ENCODE results near the gene FAM83G.

The FAM83G gene

DNA sequence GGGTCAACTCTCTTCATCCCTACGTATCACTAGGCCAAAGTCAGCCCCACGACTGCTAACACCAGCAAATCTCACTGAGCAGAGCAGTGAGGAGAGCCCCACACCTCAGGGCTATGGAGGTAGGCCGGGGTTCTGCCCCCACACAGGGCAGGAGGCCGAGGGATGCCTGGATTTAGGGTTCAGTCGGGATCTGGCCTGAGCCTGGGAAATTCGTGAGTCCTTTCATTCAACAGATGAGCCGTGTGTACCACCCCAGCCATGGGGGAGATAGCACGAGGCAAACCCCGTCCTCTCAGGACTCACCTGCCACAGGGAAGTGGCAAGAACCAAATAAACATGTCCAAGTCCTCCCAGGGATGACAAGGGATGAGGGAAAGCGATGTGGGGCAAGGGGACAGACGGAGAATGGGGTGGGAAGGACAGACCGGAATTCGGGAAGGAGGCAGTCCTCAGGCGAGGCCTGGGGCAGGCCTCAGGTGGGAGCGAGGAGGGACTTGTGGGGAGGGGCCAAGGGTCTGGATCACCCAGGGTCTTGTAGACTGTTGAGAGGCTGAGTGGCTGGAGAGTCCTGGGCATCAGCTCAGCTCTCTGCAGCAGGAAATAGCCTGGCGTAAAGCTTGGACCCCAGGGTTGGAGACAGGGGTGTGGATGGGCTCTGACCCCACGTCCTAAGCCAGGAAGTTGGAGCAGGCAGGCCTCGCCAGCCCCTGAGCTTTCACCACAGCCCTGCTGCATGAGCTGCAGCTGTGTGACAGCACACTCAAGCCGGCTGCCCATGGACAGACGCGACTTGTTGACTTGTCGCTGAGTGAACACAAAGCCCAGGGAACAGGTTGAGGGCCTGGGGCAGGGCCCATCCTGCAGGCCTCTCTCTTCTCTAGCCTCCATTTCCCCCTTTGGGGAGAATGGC lies 7.9 kb upstream of the FAM83G start:
- no peak overlapping the region for H3K4me3 ChIP-seq (ENCODE audit: low read length)
- TF ChIP-seq, protein P1, sequence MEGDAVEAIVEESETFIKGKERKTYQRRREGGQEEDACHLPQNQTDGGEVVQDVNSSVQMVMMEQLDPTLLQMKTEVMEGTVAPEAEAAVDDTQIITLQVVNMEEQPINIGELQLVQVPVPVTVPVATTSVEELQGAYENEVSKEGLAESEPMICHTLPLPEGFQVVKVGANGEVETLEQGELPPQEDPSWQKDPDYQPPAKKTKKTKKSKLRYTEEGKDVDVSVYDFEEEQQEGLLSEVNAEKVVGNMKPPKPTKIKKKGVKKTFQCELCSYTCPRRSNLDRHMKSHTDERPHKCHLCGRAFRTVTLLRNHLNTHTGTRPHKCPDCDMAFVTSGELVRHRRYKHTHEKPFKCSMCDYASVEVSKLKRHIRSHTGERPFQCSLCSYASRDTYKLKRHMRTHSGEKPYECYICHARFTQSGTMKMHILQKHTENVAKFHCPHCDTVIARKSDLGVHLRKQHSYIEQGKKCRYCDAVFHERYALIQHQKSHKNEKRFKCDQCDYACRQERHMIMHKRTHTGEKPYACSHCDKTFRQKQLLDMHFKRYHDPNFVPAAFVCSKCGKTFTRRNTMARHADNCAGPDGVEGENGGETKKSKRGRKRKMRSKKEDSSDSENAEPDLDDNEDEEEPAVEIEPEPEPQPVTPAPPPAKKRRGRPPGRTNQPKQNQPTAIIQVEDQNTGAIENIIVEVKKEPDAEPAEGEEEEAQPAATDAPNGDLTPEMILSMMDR (conservative IDR thresholded peaks at IDR 0.05; ENCODE audit: low read depth, low read length): no peak
- DNase-seq (ENCODE audit: low read depth): no peak

DNA sequence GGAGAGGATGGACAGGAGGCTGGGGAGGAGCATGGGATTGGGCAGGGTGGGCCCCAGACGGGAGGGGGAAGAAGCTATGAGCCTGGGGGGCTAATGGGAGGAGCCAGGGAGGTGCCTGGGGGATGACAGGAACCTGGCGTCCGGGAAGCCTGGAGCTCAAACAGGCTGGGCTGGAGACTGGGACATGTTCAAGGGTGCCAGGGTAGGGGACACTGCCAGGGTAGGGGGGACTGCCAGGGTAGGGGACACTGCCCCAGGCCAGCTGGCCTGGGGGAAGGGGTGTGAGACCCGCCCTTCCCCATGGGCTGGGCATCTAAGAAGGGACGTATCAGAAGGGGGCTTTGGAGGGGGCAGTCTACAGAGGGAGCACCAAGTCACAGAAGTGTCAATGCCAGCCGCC lies 7.0 kb upstream of the FAM83G start:
- DNase-seq (ENCODE audit: low read depth): no peak

DNA sequence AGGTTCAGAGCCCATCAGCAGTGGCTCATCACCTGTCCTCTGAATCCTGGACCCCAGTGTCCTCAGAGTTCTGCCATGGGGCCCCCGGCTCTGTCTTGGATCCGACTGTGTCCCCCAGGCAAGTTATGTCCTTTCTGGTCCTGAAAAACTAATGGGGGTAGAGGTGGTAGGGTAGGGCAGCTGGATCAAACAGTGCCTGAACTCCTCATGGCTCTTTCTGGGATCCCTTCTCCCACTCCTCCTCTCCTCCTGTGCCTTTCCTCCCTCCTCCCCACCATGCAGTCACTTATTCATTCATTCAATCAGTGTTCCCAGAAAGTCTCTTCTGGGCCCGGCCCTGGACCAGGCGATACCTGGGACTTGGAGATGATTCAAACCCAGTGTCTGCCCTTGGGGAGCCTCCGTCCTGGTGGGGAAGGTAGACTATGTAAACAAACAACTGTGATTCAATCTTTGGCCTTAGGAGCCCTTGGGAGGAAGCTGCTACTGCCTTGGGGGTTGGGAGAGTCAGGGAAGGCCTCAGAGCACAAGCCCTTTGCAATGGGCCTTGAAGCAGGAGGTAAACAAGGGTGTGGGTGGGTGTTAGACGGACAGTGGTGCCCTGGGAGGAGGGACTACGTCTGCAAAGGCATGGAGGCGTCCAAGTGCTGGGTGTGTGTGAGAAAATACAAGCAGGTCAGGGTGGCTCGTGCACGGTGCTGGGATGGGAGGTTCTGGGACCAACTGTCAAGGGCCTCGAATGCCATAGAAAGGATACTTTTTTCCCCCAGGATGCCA lies 6.4 kb upstream of the FAM83G start:
- no peak overlapping the region for H3K4me3 ChIP-seq (ENCODE audit: low read length)

More for the DNA sequence above, 7.0 kb upstream of the FAM83G start:
- TF ChIP-seq, protein P1 (conservative IDR thresholded peaks at IDR 0.05; ENCODE audit: low read depth, low read length): no peak
- no peak overlapping the region for H3K4me3 ChIP-seq (ENCODE audit: low read length)

DNA sequence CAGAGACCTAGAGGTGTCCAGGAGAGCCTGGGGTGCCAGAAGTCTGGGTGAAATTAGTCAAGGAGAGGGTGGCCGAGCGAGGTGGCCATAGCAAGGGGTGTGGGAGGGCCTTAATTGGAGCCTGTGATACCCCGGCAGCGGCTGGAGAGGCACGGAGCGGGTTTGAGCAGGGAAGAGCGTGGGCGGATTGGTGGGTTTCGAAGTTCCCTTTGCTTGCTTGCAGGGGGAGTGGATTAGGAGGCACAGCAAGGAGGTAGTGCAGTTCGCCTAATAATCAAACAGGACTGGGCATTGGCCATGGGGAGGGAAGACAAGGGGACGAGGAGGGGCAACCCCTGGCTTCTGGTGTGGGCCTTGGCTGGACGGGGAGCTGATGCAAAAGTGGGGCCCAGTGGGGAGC lies 5.4 kb upstream of the FAM83G start:
- no peak for DNase-seq (ENCODE audit: low read depth)
- TF ChIP-seq, protein P1 (conservative IDR thresholded peaks at IDR 0.05; ENCODE audit: low read depth, low read length): no peak
- no peak overlapping the region for H3K4me3 ChIP-seq (ENCODE audit: low read length)

More for the DNA sequence above, 6.4 kb upstream of the FAM83G start:
- TF ChIP-seq, protein P1 (conservative IDR thresholded peaks at IDR 0.05; ENCODE audit: low read depth, low read length): no peak
- DNase-seq (ENCODE audit: low read depth): no peak

DNA sequence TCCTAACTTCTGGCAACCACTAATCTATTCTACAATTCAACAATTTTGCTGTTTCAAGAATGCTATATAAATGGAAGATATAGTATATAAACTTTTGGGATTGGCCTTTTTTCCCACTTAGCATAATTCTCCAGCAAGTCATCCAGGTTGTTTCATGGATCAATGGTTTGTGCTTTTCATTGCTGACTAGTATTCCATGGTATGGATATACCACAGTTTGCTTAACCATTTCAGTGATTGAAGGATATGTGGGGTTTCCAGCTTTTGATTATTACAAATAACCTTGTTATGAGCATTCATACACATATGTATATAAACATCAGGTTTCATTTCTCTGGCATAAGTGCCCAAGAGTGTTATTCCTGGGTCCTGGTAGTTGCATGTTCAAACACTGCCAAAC lies 2.1 kb upstream of the FAM83G start:
- H3K4me3 ChIP-seq (ENCODE audit: low read length): no peak overlapping the region
- DNase-seq (ENCODE audit: low read depth): no peak

GRCh38 chr17:19005789-19006430 lies 1.3 kb upstream of the FAM83G start:
- no peak for DNase-seq (ENCODE audit: low read depth)
- TF ChIP-seq, protein P1 (conservative IDR thresholded peaks at IDR 0.05; ENCODE audit: low read depth, low read length): no peak
- H3K4me3 ChIP-seq (ENCODE audit: low read length): no peak overlapping the region

More for the DNA sequence above, 2.1 kb upstream of the FAM83G start:
- TF ChIP-seq, protein P1 (conservative IDR thresholded peaks at IDR 0.05; ENCODE audit: low read depth, low read length): no peak
